GM12801 (cell line): ENCODE data around the gene VGF.

Experiments
- TF ChIP-seq, protein P1 (sequence below): IDR thresholded peaks from one replicate; pipeline ENCODE4 v1.5.1; 2011; ENCODE audit warnings: control low read depth; ENCODE audit not compliant: insufficient read length; ENCODE audit errors: extremely low read depth

VGF gene

DNA sequence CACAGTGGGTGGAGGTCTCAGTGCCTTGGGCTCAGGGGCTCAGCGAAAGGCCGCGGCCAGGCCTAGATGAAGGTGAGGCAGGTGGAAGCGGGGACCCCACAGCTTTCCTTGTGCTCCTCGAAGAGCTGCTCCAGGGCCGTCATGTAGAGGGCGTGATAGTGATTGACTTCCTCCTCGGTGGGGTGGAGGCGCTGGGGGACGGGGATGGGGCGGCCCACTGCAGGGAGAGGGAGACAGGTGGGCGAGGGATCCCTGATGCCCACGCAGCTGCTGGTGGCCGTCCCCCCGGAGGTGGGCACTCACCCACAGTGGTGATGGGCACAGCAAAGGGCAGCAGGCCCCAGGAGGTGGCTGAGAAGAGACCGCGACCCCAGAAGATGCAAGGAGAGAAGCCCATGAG lies 30.5 kb upstream of the VGF start:
- TF ChIP-seq, protein P1, sequence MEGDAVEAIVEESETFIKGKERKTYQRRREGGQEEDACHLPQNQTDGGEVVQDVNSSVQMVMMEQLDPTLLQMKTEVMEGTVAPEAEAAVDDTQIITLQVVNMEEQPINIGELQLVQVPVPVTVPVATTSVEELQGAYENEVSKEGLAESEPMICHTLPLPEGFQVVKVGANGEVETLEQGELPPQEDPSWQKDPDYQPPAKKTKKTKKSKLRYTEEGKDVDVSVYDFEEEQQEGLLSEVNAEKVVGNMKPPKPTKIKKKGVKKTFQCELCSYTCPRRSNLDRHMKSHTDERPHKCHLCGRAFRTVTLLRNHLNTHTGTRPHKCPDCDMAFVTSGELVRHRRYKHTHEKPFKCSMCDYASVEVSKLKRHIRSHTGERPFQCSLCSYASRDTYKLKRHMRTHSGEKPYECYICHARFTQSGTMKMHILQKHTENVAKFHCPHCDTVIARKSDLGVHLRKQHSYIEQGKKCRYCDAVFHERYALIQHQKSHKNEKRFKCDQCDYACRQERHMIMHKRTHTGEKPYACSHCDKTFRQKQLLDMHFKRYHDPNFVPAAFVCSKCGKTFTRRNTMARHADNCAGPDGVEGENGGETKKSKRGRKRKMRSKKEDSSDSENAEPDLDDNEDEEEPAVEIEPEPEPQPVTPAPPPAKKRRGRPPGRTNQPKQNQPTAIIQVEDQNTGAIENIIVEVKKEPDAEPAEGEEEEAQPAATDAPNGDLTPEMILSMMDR, result no peak

DNA sequence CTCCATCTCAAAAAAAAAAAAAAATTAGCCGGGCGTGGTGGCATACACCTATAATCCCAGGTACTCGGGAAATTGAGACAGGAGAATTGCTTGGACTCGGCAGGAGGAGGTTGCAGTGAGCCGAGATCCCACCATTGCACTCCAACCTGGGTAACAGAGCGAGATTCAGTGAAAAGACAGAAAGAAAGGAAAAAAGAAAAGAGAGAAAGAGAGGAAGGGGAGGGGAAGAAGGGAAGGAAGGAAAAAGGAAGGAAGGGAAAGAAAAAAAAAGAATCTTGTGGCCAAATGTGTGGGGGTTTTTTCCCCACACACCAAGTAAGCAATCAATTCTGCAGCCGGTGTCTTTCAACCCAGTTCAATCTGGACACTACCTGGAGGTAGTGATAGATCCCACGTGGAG lies 23.7 kb upstream of the VGF start:
- TF ChIP-seq, protein P1, result no peak

DNA sequence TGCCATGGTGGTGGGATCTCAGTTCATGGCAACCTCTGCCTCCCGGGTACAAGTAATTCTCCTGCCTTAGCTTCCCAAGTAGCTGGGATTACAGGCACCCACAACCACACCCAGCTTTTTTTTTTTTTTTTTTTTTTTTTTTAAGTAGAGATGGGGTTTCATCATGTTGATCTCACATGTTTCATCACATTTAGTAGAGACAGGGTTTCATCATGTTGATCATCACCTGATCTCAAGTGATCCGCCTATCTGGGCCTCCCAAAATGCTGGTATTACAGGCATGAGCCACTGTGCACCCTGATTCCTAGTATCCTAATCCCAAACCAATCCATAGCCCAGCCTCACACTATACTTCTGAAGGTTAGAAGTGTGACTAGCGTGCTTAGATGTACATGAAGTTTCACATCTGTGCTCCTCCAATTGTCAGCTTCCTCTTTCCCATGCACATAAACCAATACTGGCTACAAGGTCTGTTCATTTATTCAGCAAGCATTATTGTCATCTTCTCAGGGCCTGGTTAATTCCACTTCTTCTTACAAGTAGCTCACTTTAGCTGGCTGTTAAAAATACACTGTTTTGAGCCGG lies 21.6 kb upstream of the VGF start:
- TF ChIP-seq, protein P1, result no peak

DNA sequence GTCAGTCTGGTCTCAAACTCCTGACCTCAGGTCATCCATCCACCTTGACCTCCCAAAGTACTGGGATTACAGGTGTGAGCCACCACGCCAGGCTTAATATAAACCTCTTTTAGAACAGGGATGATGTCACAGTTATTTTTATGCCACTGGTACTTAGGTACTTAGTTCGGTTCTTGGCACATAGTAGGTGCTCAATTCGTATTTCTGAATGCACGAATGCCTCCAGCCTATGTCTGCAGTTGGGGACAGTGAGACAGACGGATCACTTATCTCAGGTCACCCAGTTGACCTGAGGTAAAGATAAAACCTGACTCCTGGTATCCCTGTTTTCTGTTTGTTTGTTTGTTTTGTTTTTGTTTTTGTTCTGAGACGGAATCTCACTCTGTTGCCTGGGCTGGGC lies 20.8 kb upstream of the VGF start:
- TF ChIP-seq, protein P1, result no peak

DNA sequence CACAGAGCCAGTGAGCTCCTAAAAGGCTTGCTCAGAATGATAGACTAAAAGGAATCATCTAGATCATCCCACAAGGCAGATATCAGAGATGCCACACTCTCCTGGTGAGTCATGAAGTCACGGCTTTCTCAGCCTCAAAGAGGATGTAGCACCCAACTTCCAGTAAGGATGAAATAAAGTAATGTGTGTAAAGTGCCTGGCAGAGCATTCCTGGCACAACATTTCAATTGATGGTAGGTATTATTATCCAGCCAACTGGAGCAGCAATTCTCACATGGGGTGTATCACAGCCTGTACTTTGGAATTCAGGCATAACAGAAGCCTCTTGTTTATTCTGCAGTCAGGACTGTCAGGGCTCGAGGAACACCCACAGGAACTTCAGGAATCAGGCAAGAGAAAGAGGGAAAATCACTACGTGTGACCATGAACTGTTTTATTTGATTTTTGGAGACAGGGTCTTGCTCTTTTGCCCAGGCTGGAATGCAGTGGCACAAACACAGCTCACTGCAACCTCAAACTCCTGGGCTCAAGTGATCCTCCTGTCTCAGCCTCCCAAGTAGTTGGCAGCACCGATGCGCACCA lies 20.0 kb upstream of the VGF start:
- TF ChIP-seq, protein P1, result no peak

DNA sequence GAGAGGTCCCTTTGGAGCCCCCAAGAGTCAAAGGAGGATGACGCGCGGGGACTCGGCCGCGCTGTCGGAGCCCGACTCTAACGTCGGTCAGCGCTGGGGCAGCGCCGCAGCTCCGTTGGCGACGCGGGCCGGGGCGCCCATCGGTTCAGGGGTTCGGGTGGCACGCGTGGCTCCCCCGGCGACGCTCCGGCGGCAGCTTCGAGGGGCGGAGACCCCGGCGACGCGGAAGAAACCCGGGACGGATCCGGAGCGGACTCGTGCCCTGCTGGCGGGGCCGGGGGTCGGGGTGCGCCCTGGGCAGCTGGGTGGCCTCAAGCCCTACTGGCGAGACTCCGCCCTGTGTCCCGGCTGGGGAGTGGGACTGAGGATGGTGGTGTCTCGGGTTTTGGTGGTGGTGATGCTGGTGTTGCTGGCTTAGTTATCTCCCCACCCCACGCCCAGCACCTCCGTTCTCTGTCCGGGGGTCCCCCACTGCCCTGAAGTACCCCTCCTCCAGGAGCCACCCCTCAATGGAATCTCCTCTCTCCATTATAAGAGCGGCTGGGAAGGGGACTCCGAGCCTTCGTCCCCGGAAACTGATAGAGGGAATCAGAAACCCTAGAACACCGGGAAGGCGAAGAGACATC lies 14.9 kb upstream of the VGF start, which contains the start of gene NAT16:
Gene NAT16 (minus strand): TSS at position 164 of the 626 bp plus-strand sequence. CDS start 5,486 bp downstream, outside the sequence.
- TF ChIP-seq, protein P1, result no peak

DNA sequence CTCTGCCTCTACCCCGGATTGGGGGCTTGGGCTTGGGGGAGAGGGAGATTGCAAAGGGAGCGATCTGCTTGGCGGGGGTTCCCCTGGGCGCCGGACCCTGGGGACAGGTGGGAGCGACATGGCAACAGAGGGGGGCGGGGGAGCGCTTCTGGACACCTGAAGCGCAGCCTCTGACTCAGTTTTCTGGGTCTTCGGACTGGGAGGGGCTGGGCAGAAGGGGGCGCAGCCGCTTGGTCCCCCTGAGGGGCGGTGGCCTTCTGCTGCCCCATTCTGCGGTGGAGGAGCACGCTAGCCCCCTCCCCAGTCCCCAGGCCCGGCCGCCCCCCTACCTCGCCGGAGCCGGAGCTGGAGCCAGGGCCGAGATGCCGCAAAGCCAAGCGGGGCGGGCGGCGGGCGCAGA lies 14.3 kb upstream of the VGF start:
- TF ChIP-seq, protein P1, result no peak
